HG02885 (cell line): ENCODE measurements around the gene BEND3.
"Not testable (repeated sequence)": the region's sequence is repeated elsewhere in the genome, so short reads cannot be mapped to it uniquely, and the experiment has no call there.

Experiments
- ATAC-seq: cut with Tn5 transposase; IDR thresholded peaks from one replicate; pipeline ENCODE4 v1.9.1; 2021; ENCODE audit warnings: mild to moderate bottlenecking; ENCODE audit not compliant: unreplicated experiment, poor library complexity

Gene BEND3

DNA sequence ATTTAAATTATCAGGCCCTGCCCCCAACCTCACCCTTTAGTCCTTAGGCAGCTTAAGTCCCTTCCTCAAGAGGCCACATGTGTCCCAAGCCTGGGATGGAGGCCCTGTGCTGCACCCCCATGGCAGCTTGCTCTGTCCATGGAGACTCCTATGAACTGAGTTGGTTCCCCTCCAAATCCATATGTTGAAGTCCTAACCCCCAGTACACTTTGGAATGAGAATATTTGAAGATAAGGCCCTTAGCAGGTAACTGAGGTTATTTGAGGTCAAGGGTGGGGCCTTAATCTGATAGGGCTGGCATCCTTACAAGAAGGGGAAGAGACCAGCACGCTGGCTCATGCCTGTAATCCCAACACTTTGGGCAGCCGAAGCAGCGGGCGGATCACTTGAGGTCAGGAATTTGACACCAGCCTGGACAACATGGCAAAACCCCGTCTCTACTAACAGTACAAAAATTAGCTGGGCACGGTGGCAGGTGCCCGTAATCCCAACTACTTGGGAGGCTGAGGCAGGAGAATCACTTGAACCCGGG lies 6.7 kb upstream of the BEND3 start:
- no peak for ATAC-seq

DNA sequence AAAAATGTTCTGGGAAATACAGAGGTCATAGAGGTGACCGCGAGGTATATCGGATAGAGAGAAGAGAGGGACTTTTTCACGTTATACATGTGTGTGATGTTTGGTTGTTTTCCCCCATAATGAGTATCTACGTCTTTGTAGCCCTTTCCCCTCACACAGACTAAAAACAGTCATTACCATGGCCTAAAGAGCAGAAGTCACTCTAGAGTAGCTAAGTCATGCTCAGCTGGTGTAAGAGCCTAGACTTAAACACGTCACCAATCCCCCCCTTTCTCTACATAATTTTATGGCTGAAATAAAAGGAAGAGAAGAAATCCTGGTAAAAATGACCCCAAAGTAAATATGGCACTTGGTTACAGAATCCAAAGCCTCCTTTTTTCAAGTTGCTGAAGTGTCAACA lies 6.0 kb upstream of the BEND3 start:
- ATAC-seq, result no peak

DNA sequence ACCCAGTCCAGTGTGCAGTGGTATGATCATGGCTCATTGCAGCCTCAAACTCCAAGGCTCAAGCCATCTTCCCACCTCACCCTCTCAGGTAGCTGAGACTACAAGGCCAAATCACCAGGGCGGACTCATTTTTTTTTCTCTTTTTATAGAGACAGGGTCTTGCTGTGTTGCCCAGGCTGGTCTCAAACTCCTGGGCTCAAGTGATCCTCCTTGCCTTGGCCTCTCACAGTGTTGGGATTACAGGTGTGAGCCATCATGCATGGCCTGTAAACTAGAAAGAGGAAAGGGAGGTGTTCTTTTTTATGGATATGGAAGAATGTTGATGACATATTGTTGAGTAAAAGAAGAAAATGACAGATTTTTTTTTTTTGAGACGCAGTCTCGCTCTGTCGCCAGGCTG lies 5.1 kb upstream of the BEND3 start:
- ATAC-seq, result no peak

GRCh38 chr6:107118976-107119375 lies 3.7 kb upstream of the BEND3 start:
- ATAC-seq, result no peak

DNA sequence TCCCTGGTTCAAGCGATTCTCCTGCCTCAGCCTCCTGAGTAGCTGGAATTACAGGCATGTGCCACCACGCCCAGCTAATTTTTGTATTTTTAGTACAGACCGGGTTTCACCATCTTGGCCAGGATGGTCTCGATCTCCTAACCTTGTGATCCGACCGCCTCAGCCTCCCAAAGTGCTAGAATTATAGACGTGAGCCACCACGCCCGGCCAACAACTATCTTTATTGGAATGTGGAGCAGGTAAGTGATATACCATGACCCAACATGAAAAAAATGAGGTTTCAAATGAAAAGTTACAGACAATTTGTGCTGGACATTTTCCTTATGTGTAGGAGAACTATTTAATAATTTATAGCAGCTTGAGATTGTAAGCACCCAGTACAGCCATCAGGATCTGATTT lies 3.2 kb upstream of the BEND3 start:
- not testable (repeated sequence) for ATAC-seq

DNA sequence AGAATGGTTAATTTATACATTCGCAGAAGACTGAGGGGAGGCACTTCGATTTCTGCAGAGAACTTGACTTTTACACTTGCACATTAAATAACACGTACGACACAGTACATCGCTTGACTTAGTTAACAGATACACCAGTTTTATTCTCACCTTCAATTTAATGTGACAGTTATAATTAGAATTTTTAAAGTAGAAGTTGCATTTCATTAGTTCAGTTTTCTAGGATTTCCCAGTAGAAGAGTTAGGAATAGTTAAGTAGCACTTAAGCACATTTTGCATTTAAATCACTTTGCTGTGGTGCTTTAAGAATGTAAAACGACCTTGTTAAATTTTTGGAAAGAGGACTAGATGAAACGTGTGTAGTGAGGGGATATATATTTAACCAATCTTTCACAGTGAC lies 1.6 kb upstream of the BEND3 start:
- no peak for ATAC-seq

DNA sequence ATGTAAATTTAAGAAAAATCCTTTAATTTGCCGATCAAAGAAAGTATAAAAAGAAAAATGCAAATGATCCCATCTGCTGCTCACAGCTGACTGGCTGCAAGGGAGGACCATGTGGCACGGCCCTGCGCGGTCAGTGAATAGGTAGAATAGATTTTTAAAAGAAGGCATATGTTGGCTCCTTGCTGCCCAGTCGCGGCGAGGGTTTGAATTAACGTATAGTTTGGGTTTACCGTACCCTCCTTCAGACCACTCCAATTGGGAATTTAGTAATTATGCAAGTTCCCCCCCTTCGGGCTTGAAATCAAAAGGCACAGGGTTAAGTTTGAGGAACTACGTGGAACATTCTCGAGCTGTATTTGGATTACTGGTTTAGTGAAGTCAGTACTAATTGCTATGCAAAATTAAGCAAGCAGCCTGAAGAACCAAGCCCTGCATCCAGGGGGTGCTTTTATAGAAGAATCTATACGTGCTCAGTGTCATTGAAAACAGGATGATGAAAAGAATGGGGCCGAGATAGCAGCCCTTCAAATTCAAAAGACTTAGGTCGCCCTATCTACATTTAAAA lies 1.1 kb upstream of the BEND3 start:
- ATAC-seq, result no peak

DNA sequence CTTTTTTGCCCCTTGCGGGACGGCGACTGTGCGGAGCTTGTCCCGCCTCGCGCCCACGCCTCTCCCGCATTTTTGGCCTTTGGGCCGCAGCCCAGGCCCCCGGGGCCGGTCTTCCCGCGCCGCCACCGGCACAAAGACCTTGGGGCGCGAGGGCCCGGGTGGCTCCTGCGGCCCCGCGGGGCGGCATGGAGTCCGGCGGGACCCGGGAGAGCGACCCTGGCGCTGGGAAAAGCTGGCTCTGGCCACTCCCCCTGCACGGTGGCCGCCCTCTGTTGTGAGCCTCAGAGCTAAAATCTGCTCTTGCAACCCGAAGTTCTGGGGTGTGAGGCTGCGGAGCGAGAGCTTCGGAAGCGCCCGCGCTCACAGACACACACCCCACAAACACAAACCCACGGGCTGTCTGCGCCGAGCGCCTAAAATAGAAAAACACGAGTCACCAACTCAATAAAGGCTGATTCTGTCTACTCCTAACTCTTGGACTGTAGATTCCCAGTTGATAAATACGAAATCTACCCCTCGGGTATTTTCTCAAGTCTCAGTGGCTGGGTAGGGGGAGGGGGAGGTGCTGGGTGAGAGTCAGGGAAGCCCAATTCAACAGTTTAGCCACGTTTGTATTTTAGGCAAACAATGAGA lies 496 bp upstream of the BEND3 start:
- ATAC-seq, result peak; percentile 24

DNA sequence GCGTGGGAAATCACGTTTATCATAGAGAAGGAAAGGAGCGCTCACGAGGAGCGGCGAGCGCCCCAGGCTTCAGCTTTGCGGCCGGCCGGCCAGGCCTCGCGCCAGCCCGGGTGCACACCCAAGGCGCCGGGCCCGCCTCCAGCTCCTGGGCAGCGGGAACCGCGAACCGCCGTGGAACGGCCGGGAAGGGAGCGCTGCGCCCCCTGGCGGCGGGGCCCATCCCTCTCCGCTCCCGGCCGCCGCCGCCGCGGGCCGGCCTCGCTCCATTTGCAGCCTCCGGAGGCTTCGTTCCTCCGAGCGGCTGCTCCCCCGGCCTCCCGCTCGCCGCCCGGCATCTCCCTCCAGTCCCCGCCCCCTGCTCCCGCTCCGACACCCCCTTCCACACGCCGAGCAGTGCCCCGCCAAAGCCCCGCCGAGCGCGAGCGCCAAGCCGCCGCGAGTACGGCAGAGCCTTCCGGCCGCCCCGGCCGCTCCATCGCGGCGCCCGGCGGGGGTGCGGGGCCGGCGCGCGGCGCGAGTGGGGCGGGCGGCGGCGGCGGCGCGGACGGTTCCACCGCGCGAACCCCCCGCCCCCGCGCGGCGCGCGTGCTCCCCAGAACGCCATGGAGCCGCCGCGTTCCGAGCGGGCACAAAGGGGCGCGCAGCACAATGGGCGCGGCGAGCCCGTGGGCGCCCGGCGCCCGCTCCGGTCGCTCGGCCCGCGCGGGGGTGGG lies 946 bp downstream of the BEND3 start:
- ATAC-seq, result peak; percentile 69

DNA sequence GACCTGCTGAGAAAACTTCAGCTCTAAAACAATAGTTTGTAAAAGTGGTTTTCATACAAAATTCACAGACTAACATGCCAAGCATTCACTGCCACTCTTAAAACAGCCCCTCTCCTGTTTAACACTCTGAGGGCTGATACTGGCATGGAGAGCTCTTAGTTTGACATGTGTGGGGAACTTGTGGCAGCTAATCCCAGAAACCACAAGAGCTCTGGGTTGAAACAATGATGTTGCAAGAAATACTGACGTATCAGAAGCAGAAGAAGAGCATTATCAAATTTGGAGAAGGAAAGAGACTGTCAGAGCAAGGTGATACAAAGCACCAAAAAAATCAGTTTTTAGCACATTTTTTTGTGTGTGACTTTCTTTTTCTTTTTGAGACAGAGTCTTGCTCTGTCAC lies 5.1 kb downstream of the BEND3 start:
- no peak for ATAC-seq

- no peak for ATAC-seq
Measured at GRCh38 chr6:107108201-107108890, 7.0 kb downstream of the BEND3 start.

DNA sequence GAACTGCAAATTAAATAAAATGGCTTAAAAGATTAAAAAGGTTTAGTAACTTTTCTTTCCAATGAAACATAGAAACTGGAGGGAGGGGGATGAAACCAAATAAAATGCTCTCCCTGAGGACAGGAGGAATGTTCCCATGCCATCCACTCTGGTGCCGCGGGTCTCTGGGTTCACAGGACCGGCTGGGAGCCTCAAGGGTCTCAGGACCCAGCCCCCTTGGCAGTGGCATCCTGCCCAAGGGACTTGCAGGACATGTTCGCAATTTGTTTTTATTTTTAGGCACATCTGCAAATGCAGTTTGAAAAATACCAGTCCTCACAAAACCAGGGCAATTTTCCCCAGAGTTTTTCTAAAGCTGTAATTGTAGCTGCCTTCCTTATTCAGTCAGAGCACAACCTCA lies 7.5 kb downstream of the BEND3 start:
- ATAC-seq, result no peak

- no peak for ATAC-seq
Measured at GRCh38 chr6:107106165-107106564, 9.2 kb downstream of the BEND3 start.

GRCh38 chr6:107105511-107106116 lies 9.7 kb downstream of the BEND3 start:
- ATAC-seq, result no peak

DNA sequence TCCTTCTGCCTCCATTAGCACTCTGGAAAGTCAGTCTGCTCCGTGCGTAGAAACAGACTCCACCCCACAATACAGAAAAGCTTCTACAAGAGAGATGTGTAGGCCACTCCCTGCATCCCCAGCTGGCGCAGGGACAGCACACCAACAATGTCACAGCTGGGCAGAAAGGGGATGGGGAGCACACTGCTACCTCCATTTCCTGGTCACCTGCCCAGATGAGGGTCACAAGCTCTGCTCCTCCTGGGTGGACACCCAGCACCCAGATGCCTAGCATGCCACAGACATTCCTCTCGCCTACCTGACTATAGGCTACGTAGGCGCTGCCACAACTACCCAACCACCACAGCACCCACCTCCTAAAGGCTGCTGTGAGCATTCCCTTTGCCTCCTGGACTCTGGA lies 12.2 kb downstream of the BEND3 start:
- no peak for ATAC-seq

DNA sequence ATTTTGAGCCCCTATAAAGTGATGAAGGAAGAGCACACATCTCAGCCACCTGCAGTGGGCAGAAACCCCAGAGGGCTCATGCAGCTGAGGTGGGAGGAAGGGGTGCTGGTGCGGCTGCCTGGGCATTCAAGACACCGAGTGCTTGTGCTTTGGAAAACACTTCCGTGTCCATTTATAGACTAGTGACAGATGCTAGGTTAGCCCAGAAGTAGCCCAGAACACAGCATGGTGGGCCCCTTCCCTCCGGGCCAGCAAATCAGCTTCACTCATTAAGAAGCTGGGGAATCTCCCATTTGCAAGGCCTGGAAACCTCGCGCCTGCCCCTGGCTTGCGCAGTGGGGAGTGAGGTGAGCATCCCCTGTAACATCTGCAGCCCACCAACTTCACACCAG lies 12.9 kb downstream of the BEND3 start:
- ATAC-seq, result peak; percentile 35

- no peak for ATAC-seq
Measured at GRCh38 chr6:107101686-107102413, 13.5 kb downstream of the BEND3 start.

DNA sequence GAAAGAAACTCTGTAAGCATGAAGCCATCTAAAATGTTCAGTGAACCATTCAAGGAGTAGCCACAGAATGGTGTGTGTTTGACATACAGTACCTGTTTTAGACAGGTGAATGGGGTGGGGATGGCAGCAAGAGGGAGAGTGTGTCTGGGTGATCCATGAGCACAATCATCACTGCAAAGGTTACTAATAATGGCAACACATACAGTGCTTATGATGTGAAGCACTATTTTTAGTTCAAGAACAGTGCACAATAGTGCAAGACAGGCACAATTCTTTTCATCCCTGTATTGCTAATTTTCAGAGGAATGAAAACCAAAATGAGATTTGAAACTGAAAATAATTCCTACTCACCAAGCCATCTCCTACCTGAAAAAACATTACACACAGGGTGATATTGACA lies 14.1 kb downstream of the BEND3 start:
- ATAC-seq, result no peak

- no peak for ATAC-seq
Measured at GRCh38 chr6:107098436-107099307, 16.6 kb downstream of the BEND3 start.
